Activated CD8-positive, alpha-beta memory T cell treated with anti-CD3 and anti-CD28 coated beads for 36 hours (primary cell): Measurements from ENCODE around the gene SYP. TPM values are rescaled to one million over a fixed set of nuclear protein-coding genes. Genes with fewer than 3 reads are reported as not detected.
"Not testable (repeated sequence)": the region's sequence is repeated elsewhere in the genome, so short reads cannot be mapped to it uniquely, and the experiment has no call there.

ENCODE experiments used
- CTCF ChIA-PET: fragments of 350-600 bp; sonication (Branson Sonifier 250); formaldehyde crosslinking; loops from one replicate; lab custom pipeline; 2021; ENCODE audit warnings: antibody characterized with exemption; lab: Charles Lee
- POLR2A ChIA-PET: fragments of 350-600 bp; sonication (Branson Sonifier 250); formaldehyde crosslinking; loops from one replicate; lab custom pipeline; 2021; ENCODE audit warnings: antibody characterized with exemption; lab: Charles Lee
- total RNA-seq, 2 experiments: library from RNA; stranded (reverse); gene quantifications; one replicate each; pipeline ENCODE4 v1.2.3, GENCODE V29; 2021

The SYP gene
- total RNA-seq, 2 experiments from 2014 or later, result 2.7 TPM

DNA sequence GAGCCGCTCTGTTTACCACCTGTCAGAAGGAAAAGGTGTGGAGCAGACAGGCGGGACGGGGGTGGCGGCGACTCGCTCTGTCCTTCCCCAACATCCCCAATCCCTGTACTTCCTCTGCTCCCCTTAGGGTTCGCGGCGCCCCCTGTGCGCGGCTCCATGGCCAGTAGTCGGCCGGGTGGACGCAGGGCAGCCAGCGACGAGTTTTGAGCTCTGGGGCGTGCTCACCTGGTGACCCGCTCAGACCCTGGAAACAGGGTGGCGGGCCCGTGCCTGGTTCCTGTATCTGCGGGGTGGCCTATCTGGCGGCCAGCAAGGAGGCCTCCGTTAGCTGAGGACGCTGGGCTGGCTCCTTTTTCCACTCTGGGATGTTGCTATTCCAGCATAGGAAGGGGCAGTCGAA, 42.8 kb downstream of the SYP start:
- POLR2A ChIA-PET, result no interaction called here
- CTCF ChIA-PET, result interaction anchor here (1.0 kb wide), 1 partner anchor 9 kb away, joined by 4 read pairs; no protein-coding TSS in a partner anchor

DNA sequence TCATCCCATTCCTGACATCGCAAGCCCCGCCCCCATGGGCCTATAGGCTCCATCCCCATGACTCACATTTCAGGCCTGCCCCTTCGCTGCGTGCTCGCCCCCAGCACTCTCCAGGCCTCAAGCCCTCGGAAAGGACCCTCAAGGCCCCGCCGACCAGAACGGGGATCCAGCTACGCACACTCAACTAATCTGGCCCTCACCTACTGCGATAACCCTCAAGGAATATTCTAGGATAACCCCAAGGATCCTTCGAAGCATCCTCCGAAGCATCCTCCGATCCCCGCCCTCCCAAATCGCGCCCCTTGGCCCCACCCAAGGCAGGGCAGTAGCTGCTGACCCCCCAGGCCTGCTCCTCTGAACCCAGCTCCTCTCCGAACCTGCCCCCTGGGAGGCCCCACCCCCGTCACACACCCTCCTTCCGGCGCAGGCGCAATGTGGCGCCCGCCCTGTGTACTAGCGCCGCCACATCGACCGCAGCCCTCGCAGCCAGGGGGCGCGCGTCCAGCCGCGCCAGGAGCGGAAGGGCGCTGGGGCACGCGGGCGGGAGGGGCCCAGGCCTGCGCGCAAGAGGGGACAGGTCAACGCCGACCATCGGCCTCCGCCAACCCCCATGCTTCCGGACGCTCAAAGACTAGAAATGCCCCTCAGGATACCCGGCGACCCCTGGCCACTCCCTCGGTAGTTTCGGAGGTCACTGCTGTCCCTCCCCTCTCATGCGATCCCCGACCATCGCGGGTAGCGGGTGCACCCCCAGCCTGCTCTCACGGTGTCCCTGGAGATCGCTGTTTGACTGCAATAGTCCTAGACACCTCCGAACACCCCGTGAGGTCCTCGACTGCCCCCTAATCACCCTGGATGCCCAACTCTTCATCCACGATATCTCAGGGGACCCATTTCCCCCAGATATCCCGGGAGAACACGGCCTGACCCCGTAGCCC, 43.8 kb downstream of the SYP start:
- ChIA-PET CTCF (interaction anchor here (0.6 to 2.1 kb wide), 8 partner anchors 8 to 101 kb away, joined by 3 to 7 read pairs (median 4); partner anchors contain the start of gene PLP2), POLR2A (interaction anchor here (0.6 to 1.3 kb wide), 2 partner anchors 10 to 16 kb away, joined by 4 to 5 read pairs; partner anchors contain the start of gene PLP2)

DNA sequence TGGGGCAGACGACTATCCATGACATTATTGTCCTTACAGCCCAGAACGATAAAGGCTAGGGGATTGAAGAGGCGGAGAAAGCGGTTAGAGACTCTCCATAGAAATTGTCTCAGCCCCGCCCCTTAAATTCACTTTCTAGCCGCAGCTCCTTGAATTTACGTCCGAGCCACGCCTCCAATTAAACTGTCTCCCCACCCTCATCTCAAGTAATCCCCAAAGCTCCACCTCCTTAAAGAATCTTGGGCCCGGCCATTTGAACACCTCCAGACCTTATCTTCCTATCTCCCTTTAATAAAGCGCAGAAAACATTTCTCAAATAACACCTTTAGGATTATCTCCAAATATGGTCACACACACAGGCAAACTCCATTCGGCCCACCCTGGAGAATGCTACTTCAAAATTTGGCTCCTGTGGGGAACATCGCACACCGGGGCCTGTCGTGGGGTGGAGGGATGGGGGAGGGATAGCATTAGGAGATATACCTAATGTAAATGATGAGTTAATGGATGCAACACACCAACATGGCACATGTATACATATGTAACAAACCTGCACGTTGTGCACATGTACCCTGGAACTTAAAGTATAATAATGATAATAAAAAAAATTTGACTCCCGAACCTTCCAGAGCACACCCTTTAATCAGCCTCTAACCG, 44.6 kb downstream of the SYP start:
- CTCF ChIA-PET, result interaction anchor here (0.6 to 2.1 kb wide), 8 partner anchors 9 to 100 kb away, joined by 3 to 7 read pairs (median 4); partner anchors contain the start of gene PLP2
- POLR2A ChIA-PET, result interaction anchor here (0.6 to 1.4 kb wide), 3 partner anchors 11 to 29 kb away, joined by 3 to 5 read pairs (median 4); partner anchors contain the start of gene PLP2

DNA sequence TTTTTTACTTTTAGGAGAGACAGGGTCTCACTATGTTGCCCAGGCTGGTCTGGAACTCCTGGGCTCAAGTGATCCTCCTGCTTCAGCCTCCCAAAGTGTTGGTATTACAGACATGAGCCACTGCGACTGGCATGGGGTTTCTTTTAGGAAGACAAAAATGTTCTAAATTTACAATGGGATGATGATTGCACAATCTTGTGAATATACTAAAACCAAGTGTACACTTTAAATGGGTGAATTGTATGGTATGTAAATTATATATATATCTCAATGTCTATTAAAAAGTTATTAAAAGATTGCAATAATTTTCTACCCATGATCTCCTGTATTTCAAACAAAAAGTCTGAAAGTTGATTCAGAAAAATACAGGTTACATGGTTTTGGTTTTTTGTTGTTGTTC, 46.5 kb downstream of the SYP start:
- CTCF ChIA-PET, result interaction anchor here (0.7 kb wide), 1 partner anchor 725 kb away, joined by 3 read pairs; no protein-coding TSS in a partner anchor
- POLR2A ChIA-PET, result no interaction called here

DNA sequence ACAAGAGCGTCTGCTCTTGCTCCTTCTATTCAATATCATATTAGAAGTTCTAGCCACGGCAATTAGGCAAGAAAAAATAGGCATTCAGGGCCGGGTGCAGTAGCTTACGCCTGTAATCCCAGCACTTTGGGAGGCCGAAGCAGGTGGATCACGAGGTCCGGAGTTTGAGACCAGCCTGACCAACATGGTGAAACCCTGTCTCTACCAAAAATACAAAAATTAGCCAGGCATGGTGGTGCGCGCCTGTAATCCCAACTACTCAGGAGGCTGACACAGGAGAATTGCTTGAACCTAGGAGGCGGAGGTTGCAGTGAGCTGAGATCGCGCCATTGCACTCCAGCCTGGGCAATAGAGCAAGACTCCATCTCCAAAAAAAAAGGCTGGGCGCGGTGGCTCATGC, 50.7 kb downstream of the SYP start:
- POLR2A ChIA-PET, CTCF ChIA-PET: not testable (repeated sequence)

DNA sequence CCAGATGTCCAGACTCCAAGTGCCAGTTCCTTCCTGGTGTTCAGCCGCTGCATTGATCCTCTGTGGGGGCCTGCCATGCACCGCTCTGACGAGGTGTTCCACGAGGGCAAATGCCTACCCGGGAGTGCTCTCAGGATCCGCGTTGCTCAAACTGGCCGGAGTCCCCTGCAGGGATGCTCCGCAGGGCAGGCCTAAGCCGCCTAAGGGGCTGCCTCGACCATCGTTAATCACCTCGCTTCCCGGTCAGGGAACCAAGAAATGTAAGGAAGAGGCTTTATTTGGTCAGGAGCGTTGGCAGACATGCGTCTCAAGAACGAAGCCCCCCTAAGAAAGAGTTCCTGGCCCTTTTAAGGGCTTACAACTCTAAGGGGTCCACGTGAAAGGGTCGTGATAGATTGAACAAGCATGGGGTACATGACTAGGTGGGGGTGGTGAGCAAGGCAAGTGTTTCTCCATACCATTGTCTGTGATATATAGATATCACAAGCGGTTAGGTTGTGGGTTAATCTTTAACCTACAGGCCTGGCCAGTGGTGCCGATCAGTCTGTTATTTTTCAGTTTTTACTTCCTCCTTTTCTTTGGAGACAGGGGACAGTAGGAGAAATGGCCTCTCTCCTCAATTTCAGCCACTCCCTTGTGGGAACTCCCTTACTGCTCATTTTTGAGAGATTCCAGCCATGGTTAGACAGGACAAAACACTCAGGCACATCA, 51.4 kb downstream of the SYP start:
- POLR2A ChIA-PET, CTCF ChIA-PET: not testable (repeated sequence)

DNA sequence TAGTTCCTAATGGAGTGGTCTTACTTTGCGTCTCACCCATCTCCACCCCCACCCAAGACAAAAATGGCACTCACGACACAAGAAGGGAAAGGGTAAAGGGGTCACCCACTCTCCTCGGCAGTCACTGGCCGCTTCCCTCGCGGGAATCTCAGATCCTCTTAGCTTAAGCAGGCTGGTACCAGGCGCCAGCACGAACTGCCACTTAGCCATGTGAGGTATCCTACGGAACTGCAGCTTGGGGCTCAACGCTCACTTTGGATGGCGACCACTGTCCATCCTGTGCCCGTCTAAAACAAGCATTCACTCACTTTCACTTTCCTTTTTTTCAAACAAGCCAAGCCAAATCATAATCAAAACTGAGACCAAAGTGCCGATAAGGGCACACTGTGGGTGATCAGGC, 52.1 kb downstream of the SYP start:
- ChIA-PET CTCF (no interaction called here), POLR2A (no interaction called here)

DNA sequence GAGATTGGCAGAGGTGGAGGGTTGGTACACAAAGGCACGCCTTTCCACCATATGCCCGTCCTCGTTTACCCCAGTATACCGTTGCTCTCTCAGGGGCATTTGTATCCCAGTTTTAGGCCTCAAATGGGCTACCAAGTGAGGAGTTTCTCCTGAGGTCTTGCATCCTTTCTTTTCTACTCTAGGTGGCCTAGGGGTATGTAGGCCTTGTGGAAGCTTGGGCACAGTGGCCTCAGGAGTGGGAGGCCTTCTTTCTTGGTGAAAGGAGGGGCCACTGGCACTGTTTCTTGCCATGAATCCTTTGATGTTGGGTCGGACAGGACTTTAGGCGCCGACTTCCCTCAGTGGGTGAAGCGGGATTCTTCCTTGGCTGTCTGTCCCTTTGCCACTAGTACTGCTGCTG, 52.7 kb downstream of the SYP start:
- POLR2A ChIA-PET, result no interaction called here
- CTCF ChIA-PET, result no interaction called here

DNA sequence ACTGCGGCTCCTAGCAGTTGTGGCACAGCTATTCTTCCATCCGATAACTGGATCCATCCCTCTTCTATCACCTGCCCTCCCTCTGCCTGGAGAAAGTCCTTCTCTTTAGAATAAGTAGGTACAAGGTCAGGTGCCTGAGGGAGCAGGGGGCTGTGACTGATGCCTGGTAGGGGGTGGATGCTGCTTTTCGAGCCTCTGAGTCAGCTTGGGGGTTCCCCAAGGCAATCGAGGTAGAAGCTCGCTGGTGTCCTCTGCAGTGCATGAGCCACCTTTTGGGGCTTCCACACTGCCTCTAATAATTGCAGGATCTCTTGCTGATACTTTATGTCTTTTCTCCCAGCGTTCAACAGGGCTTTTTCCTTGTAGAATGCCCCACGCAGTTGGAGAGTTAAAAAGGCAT, 56.8 kb downstream of the SYP start:
- POLR2A ChIA-PET, result not testable (repeated sequence)
- CTCF ChIA-PET, result interaction anchor here (1.4 kb wide), 1 partner anchor 23 kb away, joined by 3 read pairs; no protein-coding TSS in a partner anchor

DNA sequence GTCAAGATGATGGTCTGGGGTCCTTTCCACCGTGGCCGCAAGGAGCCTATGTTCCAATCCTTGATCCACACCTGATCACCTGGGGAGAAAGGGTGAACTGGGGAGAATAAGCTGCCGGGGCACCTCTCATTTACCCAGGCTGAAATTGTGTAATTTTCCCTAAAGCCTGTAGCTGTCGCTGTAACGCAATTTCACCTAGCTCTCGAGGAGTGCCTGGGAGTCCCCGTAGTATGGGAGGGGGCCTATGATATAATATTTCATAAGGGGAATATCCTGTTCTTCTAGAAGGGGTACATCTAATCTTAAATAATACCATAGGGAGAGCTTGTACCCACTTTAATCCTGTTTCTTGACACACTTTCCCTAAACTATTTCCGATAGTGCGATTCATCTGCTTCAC, 57.7 kb downstream of the SYP start:
- POLR2A ChIA-PET, result not testable (repeated sequence)

DNA sequence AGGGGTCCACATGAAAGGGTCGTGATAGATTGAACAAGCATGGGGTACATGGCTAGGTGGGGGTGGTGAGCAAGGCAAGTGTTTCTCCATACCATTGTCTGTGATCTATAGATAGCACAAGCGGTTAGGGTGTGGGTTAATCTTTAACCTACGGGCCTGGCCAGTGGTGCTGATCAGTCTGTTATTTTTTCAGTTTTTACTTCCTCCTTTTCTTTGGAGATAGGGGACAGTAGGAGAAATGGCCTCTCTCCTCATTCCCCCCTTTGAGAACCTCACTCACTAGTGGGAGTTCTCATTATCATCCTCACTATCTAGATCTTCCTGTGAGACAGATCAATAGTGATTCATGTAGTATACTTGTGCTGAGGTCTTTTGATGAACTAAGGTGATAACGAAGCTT, 60.3 kb downstream of the SYP start:
- CTCF ChIA-PET, result no interaction called here
- POLR2A ChIA-PET, result interaction anchor here (0.6 kb wide), 1 partner anchor 25 kb away, joined by 3 read pairs; no protein-coding TSS in a partner anchor

More for the DNA sequence above, 57.7 kb downstream of the SYP start:
- CTCF ChIA-PET, result interaction anchor here (1.0 kb wide), 1 partner anchor 21 kb away, joined by 4 read pairs; no protein-coding TSS in a partner anchor

Other genes starting within 250 kb of the SYP start
- gene OTUD5, start 242.6 kb downstream of the SYP start, total RNA-seq, result 10 to 100 TPM; 63.9 to 64.5 TPM
- gene KCND1, start 228.3 kb downstream of the SYP start, total RNA-seq, result 1 to 10 TPM; 1.1 TPM
- 10 to 100 TPM; 60.8 TPM for gene GRIPAP1, start 197.9 kb downstream of the SYP start, total RNA-seq
- 10 to 100 TPM; 26.7 to 29.0 TPM for gene TFE3, start 156.8 kb downstream of the SYP start, total RNA-seq
- 1 to 10 TPM; 3.7 to 4.0 TPM for gene CCDC120, start 141.2 kb downstream of the SYP start, total RNA-seq
- 10 to 100 TPM; 11.1 to 11.6 TPM for gene PRAF2, start 126.2 kb downstream of the SYP start, total RNA-seq
- gene WDR45, start 120.3 kb downstream of the SYP start, total RNA-seq, result 10 to 100 TPM; 40.3 to 40.6 TPM
- gene GPKOW, start 76.5 kb downstream of the SYP start, total RNA-seq, result 10 to 100 TPM; 21.3 to 21.4 TPM
- gene MAGIX, start 37.4 kb downstream of the SYP start, total RNA-seq, result 1 to 10 TPM in 1 of 2 experiments, under 1 TPM in 1; 0.99 to 1.0 TPM
- gene PLP2, start 28.3 kb downstream of the SYP start, total RNA-seq, result 10 to 100 TPM; 80.2 to 86.8 TPM
- 10 to 100 TPM; 18.4 to 19.4 TPM for gene PRICKLE3, start 13.8 kb downstream of the SYP start, total RNA-seq
- under 1 TPM; 0.15 to 0.21 TPM for gene CACNA1F, start 33.1 kb upstream of the SYP start, total RNA-seq
- 10 to 100 TPM; 21.4 to 21.8 TPM for gene CCDC22, start 35.3 kb upstream of the SYP start, total RNA-seq
- gene FOXP3, start 64.5 kb upstream of the SYP start, total RNA-seq, result 10 to 100 TPM; 13.0 TPM
- gene PPP1R3F, start 69.6 kb upstream of the SYP start, total RNA-seq, result 1 to 10 TPM; 3.2 to 3.5 TPM
- gene GAGE10, start 103.5 kb upstream of the SYP start, total RNA-seq, result not detected
- not detected for gene GAGE12J, start 121.8 kb upstream of the SYP start, total RNA-seq
- not detected for gene GAGE13, start 131.4 kb upstream of the SYP start, total RNA-seq